Measurements from ENCODE around the gene SEMA3B. TPM values are rescaled to one million over a fixed set of nuclear protein-coding genes. Genes with fewer than 3 reads are reported as not detected.

Gene SEMA3B
- total and polyA plus RNA-seq, 2 of the 4 experiments (the other 2 are of a cell fraction), result 4.3 to 29.3 TPM

- intact Hi-C loops (cut with micrococcal nuclease), result no loop called here
- no peak overlapping the region for H4K8ac ChIP-seq (ENCODE audit: low read depth in 2 of 2, low read length in 2 of 2)
- H3K56ac ChIP-seq (ENCODE audit: extremely low read depth, insufficient read depth, low read length), result no peak overlapping the region
- in situ Hi-C loops (cut with MboI; ENCODE audit: low sequenced_read_pairs), result no loop called here
- no peak overlapping the region for H2BK120ac ChIP-seq (ENCODE audit: low read depth, low read length)
- H3K4me2 ChIP-seq (ENCODE audit: low read depth, low read length), result no peak overlapping the region
- ATAC-seq (ENCODE audit: low read depth), result no peak
- dilution Hi-C loops (cut with HindIII; ENCODE audit: low sequenced_read_pairs, unreplicated experiment), result no loop called here
- no peak overlapping the region for H2AK9ac ChIP-seq (replicated peaks; ENCODE audit: low read depth, low read length, poor library complexity)
- no peak overlapping the region for H4K91ac ChIP-seq (ENCODE audit: insufficient read depth, low read depth, low read length)
- no peak overlapping the region for H4K5ac ChIP-seq (ENCODE audit: low read depth, low read length)
- DNase-seq, result no peak
- H3K4me1 ChIP-seq (ENCODE audit: control insufficient read depth, insufficient read depth, low read length), result peaks cover 19% of the 10 kb centered on the region
- peaks cover 51% of the 10 kb centered on the region for H3K36me3 ChIP-seq (ENCODE audit: control insufficient read depth, insufficient read depth, low read length)
- no peak overlapping the region for H2BK20ac ChIP-seq (ENCODE audit: low read depth, low read length)
- H3K79me1 ChIP-seq (ENCODE audit: low read depth in 1 of 2, low read length in 2 of 2), result peaks cover 24 to 73% of the 10 kb centered on the region in 2 experiments
- no peak overlapping the region for H3K14ac ChIP-seq (replicated peaks; ENCODE audit: low read depth, low read length)
- H2AK5ac ChIP-seq (ENCODE audit: low read depth, low read length), result no peak overlapping the region
- peak overlapping the region; percentile 34 for H2AFZ ChIP-seq (replicated peaks; ENCODE audit: low read length, poor library complexity)
- ChIA-PET POLR2A (ENCODE audit: unreplicated experiment) (no interaction called here), CTCF (interaction anchor here (0.6 to 2.1 kb wide), 4 partner anchors 8 to 30 kb away, joined by 4 to 6 read pairs (median 5); no protein-coding TSS in a partner anchor)
- no peak overlapping the region for H3K27ac ChIP-seq (ENCODE audit: insufficient read depth, low read length)
- H3K4me3 ChIP-seq (ENCODE audit: insufficient read depth, low read depth, low read length), result no peak overlapping the region
- no peaks in the 10 kb centered on the region for H3K27me3 ChIP-seq (ENCODE audit: control insufficient read depth, insufficient read depth, low read length)
- 95% methylated on average over 12 of the region's 20 CpGs; no CpG with 5 or more reads in 1 of the 2 experiments for WGBS, 2 experiments (ENCODE audit: extremely low coverage in 2 of 2, insufficient read length in 1 of 2)
- no peak overlapping the region for H2BK15ac ChIP-seq (ENCODE audit: low read depth, low read length)
- H2BK5ac ChIP-seq (ENCODE audit: low read depth, low read length, poor library complexity, severe bottlenecking), result no peak overlapping the region
- H3K4ac ChIP-seq (ENCODE audit: low read depth, low read length), result no peak overlapping the region
- H3K23ac ChIP-seq (ENCODE audit: low read depth, low read length), result no peak overlapping the region
- no peak overlapping the region for H3K9ac ChIP-seq (ENCODE audit: low read depth, low read length)
- H3K9me1 ChIP-seq (ENCODE audit: insufficient read depth, low read length), result 0 out of 2 replicates have a peak, but pooled peaks cover 2% of the 10 kb centered on the region
- H3K18ac ChIP-seq (ENCODE audit: low read depth, low read length), result no peak overlapping the region
- no peaks in the 10 kb centered on the region for H3K9me3 ChIP-seq (ENCODE audit: control insufficient read depth, insufficient read depth, low read length)
- H4K20me1 ChIP-seq (ENCODE audit: insufficient read depth, low read length), result peaks cover 39% of the 10 kb centered on the region
- TF ChIP-seq SMC3 (IDR thresholded peaks at IDR 0.05; ENCODE audit: low read depth, low read length) (peak; percentile 55; the same call in 1 of the 2 replicates), ELK1 (IDR thresholded peaks at IDR 0.05; ENCODE audit: borderline replicate concordance, low read depth, low read length) (no peak), MAFK (IDR thresholded peaks at IDR 0.05; ENCODE audit: low read depth, low read length) (no peak), CHD1 (IDR thresholded peaks at IDR 0.05; ENCODE audit: low read depth, low read length) (no peak), RAD21 (IDR thresholded peaks at IDR 0.05; ENCODE audit: low read length) (peak; percentile 57), FOS (IDR thresholded peaks at IDR 0.05; ENCODE audit: low read depth, low read length) (no peak)
- TF ChIP-seq, protein P1, sequence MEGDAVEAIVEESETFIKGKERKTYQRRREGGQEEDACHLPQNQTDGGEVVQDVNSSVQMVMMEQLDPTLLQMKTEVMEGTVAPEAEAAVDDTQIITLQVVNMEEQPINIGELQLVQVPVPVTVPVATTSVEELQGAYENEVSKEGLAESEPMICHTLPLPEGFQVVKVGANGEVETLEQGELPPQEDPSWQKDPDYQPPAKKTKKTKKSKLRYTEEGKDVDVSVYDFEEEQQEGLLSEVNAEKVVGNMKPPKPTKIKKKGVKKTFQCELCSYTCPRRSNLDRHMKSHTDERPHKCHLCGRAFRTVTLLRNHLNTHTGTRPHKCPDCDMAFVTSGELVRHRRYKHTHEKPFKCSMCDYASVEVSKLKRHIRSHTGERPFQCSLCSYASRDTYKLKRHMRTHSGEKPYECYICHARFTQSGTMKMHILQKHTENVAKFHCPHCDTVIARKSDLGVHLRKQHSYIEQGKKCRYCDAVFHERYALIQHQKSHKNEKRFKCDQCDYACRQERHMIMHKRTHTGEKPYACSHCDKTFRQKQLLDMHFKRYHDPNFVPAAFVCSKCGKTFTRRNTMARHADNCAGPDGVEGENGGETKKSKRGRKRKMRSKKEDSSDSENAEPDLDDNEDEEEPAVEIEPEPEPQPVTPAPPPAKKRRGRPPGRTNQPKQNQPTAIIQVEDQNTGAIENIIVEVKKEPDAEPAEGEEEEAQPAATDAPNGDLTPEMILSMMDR (conservative IDR thresholded peaks at IDR 0.05; ENCODE audit: low read depth, low read length), result peak; percentile 56
- BruUV-seq (replicated peaks), result no TSS peak
These were observed 11.7 kb upstream of the SEMA3B start for GRCh38 chr3:50256978-50257890.
